Fibroblast of skin of left quadriceps (primary cell): ENCODE results near the gene TCF7L2.

Experiments
- DNase-seq, 2 experiments: peaks; one replicate each; pipeline ENCODE4 v3.0.0-alpha.2; 2013; ENCODE audit warnings: low read depth in 2 of 2

Gene TCF7L2

GRCh38 chr10:113142601-113143362 lies 192.7 kb downstream of the TCF7L2 start:
- no peak for DNase-seq

- DNase-seq, result no peak
Measured at GRCh38 chr10:113144576-113144975, 194.5 kb downstream of the TCF7L2 start.

- no peak for DNase-seq
Measured at GRCh38 chr10:113148071-113148825, 198.2 kb downstream of the TCF7L2 start.

- DNase-seq, result no peak
Measured at GRCh38 chr10:113148901-113149300, 198.9 kb downstream of the TCF7L2 start.

- DNase-seq, result no peak
Measured at GRCh38 chr10:113149626-113150025, 199.6 kb downstream of the TCF7L2 start.

GRCh38 chr10:113151190-113151666 lies 201.2 kb downstream of the TCF7L2 start:
- DNase-seq, result no peak

GRCh38 chr10:113153493-113154102 lies 203.6 kb downstream of the TCF7L2 start:
- DNase-seq, result no peak

GRCh38 chr10:113157441-113157840 lies 207.4 kb downstream of the TCF7L2 start:
- no peak for DNase-seq

- DNase-seq, result no peak
Measured at GRCh38 chr10:113158183-113158582, 208.1 kb downstream of the TCF7L2 start.

- no peak for DNase-seq
Measured at GRCh38 chr10:113159563-113159962, 209.5 kb downstream of the TCF7L2 start.

GRCh38 chr10:113160641-113161040 lies 210.6 kb downstream of the TCF7L2 start:
- DNase-seq, result no peak

- no peak for DNase-seq
Measured at GRCh38 chr10:113161066-113161465, 211.0 kb downstream of the TCF7L2 start.

- DNase-seq, result no peak
Measured at GRCh38 chr10:113162960-113163359, 212.9 kb downstream of the TCF7L2 start.

GRCh38 chr10:113165673-113166072 lies 215.6 kb downstream of the TCF7L2 start:
- no peak for DNase-seq

GRCh38 chr10:113167702-113168101 lies 217.7 kb downstream of the TCF7L2 start:
- DNase-seq, result no peak

- no peak for DNase-seq
Measured at GRCh38 chr10:113168584-113168983, 218.5 kb downstream of the TCF7L2 start.

- no peak for DNase-seq
Measured at GRCh38 chr10:113169111-113169510, 219.1 kb downstream of the TCF7L2 start.

GRCh38 chr10:113169853-113170460 lies 219.9 kb downstream of the TCF7L2 start:
- DNase-seq, result no peak

- DNase-seq, result no peak
Measured at GRCh38 chr10:113171662-113172061, 221.6 kb downstream of the TCF7L2 start.

- no peak for DNase-seq
Measured at GRCh38 chr10:113175176-113175575, 225.1 kb downstream of the TCF7L2 start.

- no peak for DNase-seq
Measured at GRCh38 chr10:113175756-113176651, 226.0 kb downstream of the TCF7L2 start.
